PC-3 (cell line): ENCODE measurements around the gene RBM46. TPM values are rescaled to one million over a fixed set of nuclear protein-coding genes. Genes with fewer than 3 reads are reported as not detected.
A peak's percentile ranks its signal among the peaks of the same experiment; 100 is the strongest.

Experiments used
- ATAC-seq: fragments of 200-7000 bp; cut with Tn5 transposase; 2 replicates; pipeline ENCODE4 v1.9.1; 2020; ENCODE audit warnings: mild to moderate bottlenecking, moderate library complexity
- Bru-seq: library from RNA; stranded (reverse); fragments of 400-500 nt; gene quantifications from one replicate; lab custom pipeline; 2021; lab: Mats Ljungman, UMichigan
- BruChase-seq, 2 experiments: library from RNA; stranded (reverse); fragments of 400-500 nt; gene quantifications; one replicate each; lab custom pipeline; 2021; lab: Mats Ljungman, UMichigan
- BruUV-seq: library from RNA; stranded (reverse); fragments of 400-500 nt; replicated peaks from 2 replicates; lab custom pipeline; 2021; lab: Mats Ljungman, UMichigan
- CTCF ChIA-PET: fragments of 300-600 bp; sonication (Branson Sonifier 250); formaldehyde crosslinking; loops from one replicate; lab custom pipeline; 2022; ENCODE audit warnings: antibody characterized with exemption; lab: Charles Lee
- POLR2A ChIA-PET: fragments of 300-600 bp; sonication (Branson Sonifier 250); formaldehyde crosslinking; loops from one replicate; lab custom pipeline; 2022; ENCODE audit warnings: antibody characterized with exemption; ENCODE audit not compliant: unreplicated experiment; lab: Charles Lee
- DNase-seq: peaks from one replicate; pipeline ENCODE4 v3.0.0-alpha.2; 2015
- H2AFZ ChIP-seq: fragments of 300-600 bp; sonication (generic); 2 replicates; pipeline ENCODE4 v1.6.0; 2016; ENCODE audit warnings: antibody characterized with exemption, low read length
- H3F3A ChIP-seq: fragments of 300-600 bp; sonication (generic); one replicate; pipeline ENCODE4 v1.6.0; 2017; ENCODE audit warnings: antibody characterized with exemption, low read length, control low read depth, mild to moderate bottlenecking; ENCODE audit not compliant: unreplicated experiment
- H3K27ac ChIP-seq: fragments of 300-600 bp; sonication (generic); 2 replicates; pipeline ENCODE4 v1.5.1; 2016; ENCODE audit warnings: mild to moderate bottlenecking, low read length
- H3K27me3 ChIP-seq: fragments of 300-600 bp; sonication (generic); 2 replicates; pipeline ENCODE4 v1.6.1; 2016; ENCODE audit warnings: low read length, mixed read lengths
- H3K36me3 ChIP-seq: fragments of 300-600 bp; sonication (generic); 2 replicates; pipeline ENCODE4 v1.6.1; 2016; ENCODE audit warnings: low read depth, mixed run types, low read length, mixed read lengths
- H3K4me1 ChIP-seq: fragments of 300-600 bp; sonication (generic); 2 replicates; pipeline ENCODE4 v1.5.1; 2016; ENCODE audit warnings: low read length; ENCODE audit not compliant: insufficient read depth
- H3K4me2 ChIP-seq: fragments of 300-600 bp; sonication (generic); 2 replicates; pipeline ENCODE4 v1.6.0; 2016; ENCODE audit warnings: low read length
- H3K4me3 ChIP-seq: fragments of 300-600 bp; sonication (generic); 2 replicates; pipeline ENCODE4 v1.5.1; 2016; ENCODE audit warnings: mild to moderate bottlenecking, low read length, mixed read lengths
- H3K79me2 ChIP-seq: fragments of 300-600 bp; sonication (generic); 2 replicates; pipeline ENCODE4 v1.6.1; 2017; ENCODE audit warnings: low read length, mixed read lengths
- H3K9ac ChIP-seq: fragments of 300-600 bp; sonication (generic); 2 replicates; pipeline ENCODE4 v1.6.0; 2016; ENCODE audit warnings: mild to moderate bottlenecking, low read length
- H3K9me2 ChIP-seq: fragments of 300-600 bp; sonication (generic); replicated peaks from 2 replicates; pipeline ENCODE4 v1.6.1; 2016; ENCODE audit warnings: mixed run types, low read length, mixed read lengths
- H3K9me3 ChIP-seq: fragments of 300-600 bp; sonication (generic); 2 replicates; pipeline ENCODE4 v1.6.1; 2016; ENCODE audit warnings: low read length, mixed read lengths
- H4K20me1 ChIP-seq: fragments of 300-600 bp; sonication (generic); 2 replicates; pipeline ENCODE4 v1.6.1; 2016; ENCODE audit warnings: low read length, mixed read lengths
- EZH2 ChIP-seq: fragments of 300-600 bp; sonication (generic); IDR thresholded peaks from one replicate; pipeline ENCODE4 v1.6.1; 2017; ENCODE audit warnings: antibody characterized with exemption, mild to moderate bottlenecking, low read length; ENCODE audit not compliant: unreplicated experiment
- EZH2phosphoT487 ChIP-seq: fragments of 300-600 bp; sonication (generic); IDR thresholded peaks from 2 replicates; pipeline ENCODE4 v1.6.1; 2018; ENCODE audit warnings: mild to moderate bottlenecking, antibody characterized with exemption, low read length, borderline replicate concordance
- intact Hi-C: fragments of 100-400 bp; cut with micrococcal nuclease; formaldehyde crosslinking; loops from 2 replicates; pipeline ENCODE4 v1.9.0; 2023
- long read RNA-seq: library from polyadenylated mRNA; unstranded; transcript quantifications from one replicate; pipeline ENCODE4 v2.0.0, GENCODE V29; 2021; ENCODE audit not compliant: unreplicated experiment
- total RNA-seq: library from RNA; depleted of rRNA; stranded (reverse); fragments of >200 nt; gene quantifications from 2 replicates; pipeline ENCODE4 v1.2.3, GENCODE V29; 2014; rRNA removed
- TF ChIP-seq, protein P1 (sequence below): fragments of 300-600 bp; sonication (generic); conservative IDR thresholded peaks from 2 replicates; pipeline ENCODE4 v1.5.1; 2017; ENCODE audit warnings: antibody characterized with exemption, low read depth, mild to moderate bottlenecking, low read length

Gene RBM46, protein sequence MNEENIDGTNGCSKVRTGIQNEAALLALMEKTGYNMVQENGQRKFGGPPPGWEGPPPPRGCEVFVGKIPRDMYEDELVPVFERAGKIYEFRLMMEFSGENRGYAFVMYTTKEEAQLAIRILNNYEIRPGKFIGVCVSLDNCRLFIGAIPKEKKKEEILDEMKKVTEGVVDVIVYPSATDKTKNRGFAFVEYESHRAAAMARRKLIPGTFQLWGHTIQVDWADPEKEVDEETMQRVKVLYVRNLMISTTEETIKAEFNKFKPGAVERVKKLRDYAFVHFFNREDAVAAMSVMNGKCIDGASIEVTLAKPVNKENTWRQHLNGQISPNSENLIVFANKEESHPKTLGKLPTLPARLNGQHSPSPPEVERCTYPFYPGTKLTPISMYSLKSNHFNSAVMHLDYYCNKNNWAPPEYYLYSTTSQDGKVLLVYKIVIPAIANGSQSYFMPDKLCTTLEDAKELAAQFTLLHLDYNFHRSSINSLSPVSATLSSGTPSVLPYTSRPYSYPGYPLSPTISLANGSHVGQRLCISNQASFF
- total RNA-seq (not detected in 2 replicates), Bru-seq, nascent RNA (percentile 2 among the genes with signal in this experiment), BruChase-seq, experiment 1, labeled RNA remaining after a 6-hour chase (percentile 15 among the genes with signal in this experiment), BruChase-seq, experiment 2, labeled RNA remaining after a 2-hour chase (percentile 14 among the genes with signal in this experiment)
- long read RNA-seq = 0 reads

DNA sequence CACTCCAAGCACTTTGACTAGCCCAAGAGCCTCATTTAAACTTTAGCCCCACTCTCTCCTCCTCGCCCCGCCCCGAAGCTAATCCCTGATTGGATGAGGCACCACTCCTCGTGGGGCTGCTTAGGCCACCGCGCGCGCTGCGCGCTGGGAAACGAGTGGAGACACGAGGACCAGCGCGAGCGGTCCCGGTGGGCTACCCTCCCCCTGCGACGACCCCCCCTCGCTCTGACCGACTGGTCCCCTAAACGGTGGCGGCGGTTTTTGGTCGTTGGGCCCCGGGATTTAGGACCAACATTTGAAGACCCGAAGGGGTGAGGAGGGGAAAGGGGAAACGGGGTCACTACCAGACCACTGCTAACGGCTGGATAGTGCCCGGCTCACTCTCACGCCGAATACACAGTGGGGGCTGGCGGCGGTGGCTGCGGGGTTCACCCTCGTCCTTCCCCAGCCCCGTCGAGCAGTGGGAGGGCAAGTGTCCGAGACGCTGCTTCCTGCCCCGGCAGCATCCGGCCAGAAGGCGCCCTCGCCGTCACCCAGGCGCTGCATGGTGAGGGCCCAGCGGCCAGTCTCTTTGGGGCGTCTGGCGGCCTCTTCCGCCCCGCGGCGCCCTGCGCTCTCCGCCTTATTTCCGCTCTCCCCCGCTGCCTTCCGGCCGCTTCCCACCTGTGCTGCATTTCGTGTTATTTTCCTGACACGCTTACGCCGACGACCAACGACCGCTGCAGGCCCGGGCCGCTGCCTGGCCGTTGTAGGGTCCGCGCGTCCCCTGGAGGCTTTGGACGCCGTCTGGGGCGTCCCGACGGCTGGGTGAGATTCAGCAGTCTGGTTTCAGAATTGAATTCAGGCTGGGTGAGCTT is at the start of gene RBM46:
Gene RBM46, plus strand, starts transcription at position 147 of the 857 bp plus-strand sequence. CDS start 15,481 bp downstream, outside the sequence.
- Histone ChIP-seq H3K36me3 (no peaks in the 10 kb centered on the region), H3K79me2 (no peaks in the 10 kb centered on the region), H3K4me1 (no peaks in the 10 kb centered on the region), H4K20me1 (no peaks in the 10 kb centered on the region), H3K9me3 (no peaks in the 10 kb centered on the region), H3K27ac (no peak within 1 kb of the TSS), H3K27me3 (peaks cover 9% of the 10 kb centered on the region), H3K4me3 (no peak within 1 kb of the TSS), H2AFZ (no peak within 1 kb of the TSS), H3K4me2 (no peak within 1 kb of the TSS), H3K9ac (no peak within 1 kb of the TSS), H3K9me2 (no peaks in the 10 kb centered on the region), H3F3A (no peaks in the 10 kb centered on the region)
- ChIA-PET POLR2A (no interaction called here), CTCF (no interaction called here)
- no peak for DNase-seq
- intact Hi-C loops = no loop called here
- ATAC-seq = no peak
- TF ChIP-seq, protein P1, sequence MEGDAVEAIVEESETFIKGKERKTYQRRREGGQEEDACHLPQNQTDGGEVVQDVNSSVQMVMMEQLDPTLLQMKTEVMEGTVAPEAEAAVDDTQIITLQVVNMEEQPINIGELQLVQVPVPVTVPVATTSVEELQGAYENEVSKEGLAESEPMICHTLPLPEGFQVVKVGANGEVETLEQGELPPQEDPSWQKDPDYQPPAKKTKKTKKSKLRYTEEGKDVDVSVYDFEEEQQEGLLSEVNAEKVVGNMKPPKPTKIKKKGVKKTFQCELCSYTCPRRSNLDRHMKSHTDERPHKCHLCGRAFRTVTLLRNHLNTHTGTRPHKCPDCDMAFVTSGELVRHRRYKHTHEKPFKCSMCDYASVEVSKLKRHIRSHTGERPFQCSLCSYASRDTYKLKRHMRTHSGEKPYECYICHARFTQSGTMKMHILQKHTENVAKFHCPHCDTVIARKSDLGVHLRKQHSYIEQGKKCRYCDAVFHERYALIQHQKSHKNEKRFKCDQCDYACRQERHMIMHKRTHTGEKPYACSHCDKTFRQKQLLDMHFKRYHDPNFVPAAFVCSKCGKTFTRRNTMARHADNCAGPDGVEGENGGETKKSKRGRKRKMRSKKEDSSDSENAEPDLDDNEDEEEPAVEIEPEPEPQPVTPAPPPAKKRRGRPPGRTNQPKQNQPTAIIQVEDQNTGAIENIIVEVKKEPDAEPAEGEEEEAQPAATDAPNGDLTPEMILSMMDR = no peak
- TF ChIP-seq EZH2 (no peak), EZH2phosphoT487 (no peak)
- BruUV-seq = no TSS peak

DNA sequence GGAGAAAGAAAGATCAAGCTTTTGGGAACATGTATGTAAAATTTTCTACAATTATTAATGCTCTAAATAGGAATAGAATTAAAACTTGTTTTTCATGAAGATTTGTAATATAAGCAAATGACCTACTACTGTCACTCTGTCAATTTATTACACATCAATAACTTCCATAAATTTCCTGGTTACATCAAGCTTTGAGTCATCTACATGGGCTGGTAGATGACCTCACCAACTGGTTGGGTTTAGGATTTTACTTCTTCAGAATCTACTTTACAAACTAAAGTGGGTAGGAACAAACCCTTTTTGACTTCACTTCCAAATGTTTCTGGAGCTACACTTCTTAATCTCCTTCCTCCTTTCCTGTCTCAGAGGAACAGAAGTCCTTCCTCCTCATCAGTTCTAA is 49.3 kb upstream of the RBM46 start:
- no TSS peak for BruUV-seq
- DNase-seq (peak; percentile 35), ATAC-seq (no peak)
- CTCF ChIA-PET = no interaction called here
- TF ChIP-seq, protein P1 = no peak
- TF ChIP-seq EZH2 = no peak
- TF ChIP-seq EZH2phosphoT487 = no peak
- Histone ChIP-seq H3K4me1 (no peaks in the 10 kb centered on the region), H3K27me3 (no peaks in the 10 kb centered on the region), H3K9me2 (no peaks in the 10 kb centered on the region), H3K36me3 (no peaks in the 10 kb centered on the region), H3K4me3 (no peak overlapping the region), H3K79me2 (no peaks in the 10 kb centered on the region), H3K27ac (no peak overlapping the region), H3K9me3 (no peaks in the 10 kb centered on the region), H3K9ac (no peak overlapping the region), H4K20me1 (no peaks in the 10 kb centered on the region), H2AFZ (no peak overlapping the region), H3K4me2 (no peak overlapping the region), H3F3A (no peaks in the 10 kb centered on the region)
- POLR2A ChIA-PET = no interaction called here
- intact Hi-C loops = no loop called here
